Activated CD4-positive, alpha-beta T cell treated with anti-CD3 and anti-CD28 coated beads, Interleukin-2, Interleukin-6, amounts not matched to agents 100 ng/mL and 50 ng/mL, durations not matched to agents 16 hours and 8 hours (primary cell): Measurements from ENCODE around the gene ITPA.
A peak's percentile ranks its signal among the peaks of the same experiment; 100 is the strongest.
"Not testable (repeated sequence)": the region's sequence is repeated elsewhere in the genome, so short reads cannot be mapped to it uniquely, and the experiment has no call there.

Experiments used
- DNase-seq: peaks from one replicate; pipeline ENCODE4 v3.0.0-alpha.2; 2020

Gene ITPA

GRCh38 chr20:3202965-3203314 is 6.4 kb upstream of the ITPA start:
- no peak for DNase-seq

- DNase-seq, result peak; percentile 62
Observed at GRCh38 chr20:3203315-3204123, 5.8 kb upstream of the ITPA start.

- DNase-seq, result peak; percentile 94
Observed at GRCh38 chr20:3204124-3204794, 5.0 kb upstream of the ITPA start, which contains the start of gene DDRGK1. Gene DDRGK1, minus strand, starts transcription at chr20:3204682. Its CDS starts 55 bp downstream, at chr20:3204627.

- peak; percentile 13 for DNase-seq
Observed at GRCh38 chr20:3208786-3209256, 477 bp upstream of the ITPA start.

GRCh38 chr20:3209946-3210317 is 634 bp downstream of the ITPA start:
- peak; percentile 15 for DNase-seq

- no peak for DNase-seq
Observed at GRCh38 chr20:3210346-3210745, 1.0 kb downstream of the ITPA start.

GRCh38 chr20:3213226-3213625 is 3.9 kb downstream of the ITPA start:
- DNase-seq, result no peak

GRCh38 chr20:3215359-3215917 is 6.1 kb downstream of the ITPA start:
- DNase-seq, result not testable (repeated sequence)

- DNase-seq, result peak; percentile 88
Observed at GRCh38 chr20:3218307-3218988, 9.2 kb downstream of the ITPA start.

- no peak for DNase-seq
Observed at GRCh38 chr20:3221398-3222226, 12.3 kb downstream of the ITPA start.

GRCh38 chr20:3222635-3223600 is 13.6 kb downstream of the ITPA start:
- no peak for DNase-seq

- DNase-seq, result no peak
Observed at GRCh38 chr20:3223651-3223993, 14.3 kb downstream of the ITPA start.

GRCh38 chr20:3223994-3224680 is 14.8 kb downstream of the ITPA start:
- DNase-seq, result no peak

- no peak for DNase-seq
Observed at GRCh38 chr20:3224681-3225421, 15.6 kb downstream of the ITPA start.

- DNase-seq, result no peak
Observed at GRCh38 chr20:3226093-3226492, 16.8 kb downstream of the ITPA start.

- DNase-seq, result no peak
Observed at GRCh38 chr20:3226864-3227263, 17.6 kb downstream of the ITPA start.

- no peak for DNase-seq
Observed at GRCh38 chr20:3227506-3227905, 18.2 kb downstream of the ITPA start.

- no peak for DNase-seq
Observed at GRCh38 chr20:3227936-3228749, 18.8 kb downstream of the ITPA start.

GRCh38 chr20:3228750-3229032 is 19.4 kb downstream of the ITPA start:
- no peak for DNase-seq
